Activated gamma-delta T cell treated with anti-CD3 and anti-CD28 coated beads, Interleukin-2, amount 50 U/mL, for 16 hours (primary cell): ENCODE measurements around the gene OR8B12.
"Not testable (repeated sequence)": the region's sequence is repeated elsewhere in the genome, so short reads cannot be mapped to it uniquely, and the experiment has no call there.

Source experiments
- DNase-seq: peaks from one replicate; pipeline ENCODE4 v3.0.0-alpha.2; 2020; ENCODE audit warnings: low read depth

The OR8B12 gene

DNA sequence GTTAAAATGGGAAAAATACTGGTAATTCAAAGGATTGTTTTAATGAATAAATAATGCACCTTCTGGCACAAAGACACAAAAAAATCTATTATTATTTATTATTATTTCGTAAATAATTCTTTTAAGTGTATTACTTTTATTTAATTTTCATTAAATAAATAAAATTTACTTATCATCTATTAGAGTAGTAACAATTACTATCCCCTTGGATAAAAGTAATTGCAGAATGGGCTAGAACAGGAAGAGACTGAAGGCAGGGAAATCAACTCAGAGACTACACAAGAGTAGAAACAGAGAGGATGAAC lies 23.0 kb downstream of the OR8B12 start:
- DNase-seq = no peak

GRCh38 chr11:124519850-124520549 lies 23.5 kb downstream of the OR8B12 start:
- no peak for DNase-seq

- no peak for DNase-seq
Observed at GRCh38 chr11:124518989-124519451, 24.4 kb downstream of the OR8B12 start.

- DNase-seq = no peak
Observed at GRCh38 chr11:124517314-124517713, 26.1 kb downstream of the OR8B12 start.

GRCh38 chr11:124514675-124515074 lies 28.8 kb downstream of the OR8B12 start:
- not testable (repeated sequence) for DNase-seq

GRCh38 chr11:124514131-124514530 lies 29.3 kb downstream of the OR8B12 start:
- no peak for DNase-seq

DNA sequence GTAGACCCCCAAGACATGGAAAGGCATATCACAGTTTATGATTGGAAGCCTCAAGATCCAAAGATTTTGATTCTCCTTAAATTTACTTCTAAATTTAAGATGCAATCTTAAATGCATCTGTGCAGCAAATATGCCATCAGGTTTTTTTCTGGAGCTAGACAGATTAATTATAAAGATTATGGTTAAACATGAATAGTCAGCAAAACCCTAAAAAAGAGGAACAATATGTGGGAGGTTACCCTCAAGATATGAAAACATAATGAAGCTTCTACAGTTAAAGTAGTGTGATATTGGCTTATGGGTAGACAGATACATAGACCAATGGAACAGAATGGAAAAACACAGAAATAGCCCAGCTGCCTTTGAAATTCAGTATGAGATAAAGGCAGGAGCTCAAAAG lies 31.7 kb downstream of the OR8B12 start:
- no peak for DNase-seq

- DNase-seq = no peak
Observed at GRCh38 chr11:124510279-124510678, 33.2 kb downstream of the OR8B12 start.

DNA sequence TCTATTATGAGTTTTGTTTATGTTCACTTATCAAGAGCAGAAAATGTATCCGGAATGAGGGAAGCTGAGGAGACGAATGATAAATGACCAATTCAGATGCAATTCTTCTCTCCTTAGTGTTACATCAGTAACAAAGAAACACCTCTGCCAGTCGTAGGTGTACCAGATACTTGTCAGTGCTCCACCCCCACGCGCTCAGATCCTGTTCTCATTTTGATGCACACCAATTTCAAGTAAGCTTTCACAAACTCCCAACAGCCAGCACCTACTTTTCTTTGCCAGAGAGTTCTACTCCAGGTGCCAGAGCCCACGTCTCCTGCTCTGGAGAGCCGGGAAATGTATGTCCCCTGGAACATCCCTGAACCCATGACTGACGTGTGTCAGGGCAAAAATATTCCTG lies 43.7 kb downstream of the OR8B12 start:
- no peak for DNase-seq

GRCh38 chr11:124493016-124493655 lies 50.3 kb downstream of the OR8B12 start:
- no peak for DNase-seq
